ENCODE data around the gene LPP.

DNA sequence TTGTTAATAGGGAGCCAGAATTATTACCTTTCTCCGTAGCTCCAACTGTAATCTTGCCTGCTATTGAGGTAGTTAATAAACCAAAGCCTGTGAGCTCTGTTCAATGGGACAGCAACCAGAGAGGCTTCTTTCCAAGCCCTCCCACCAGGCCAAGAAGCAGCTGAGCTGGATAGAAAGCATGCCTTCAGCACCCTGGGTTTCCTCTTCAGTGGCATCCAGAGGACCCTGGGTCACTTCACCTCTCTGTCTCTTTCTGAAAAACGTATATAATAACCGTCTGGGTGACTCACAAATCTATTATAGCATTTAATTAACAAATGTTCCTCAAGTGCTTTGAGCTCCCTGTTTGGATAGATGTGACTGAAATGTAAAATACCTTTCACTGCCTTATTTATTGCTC, 420.0 kb downstream of the LPP start:
- TF ChIP-seq POLR2A (IDR thresholded peaks at IDR 0.05; ENCODE audit: low read depth, low read length) (no peak), POLR2AphosphoS5 (IDR thresholded peaks at IDR 0.05; ENCODE audit: low read depth, low read length) (no peak)
